ENCODE measurements around the gene NEMP2. TPM values are rescaled to one million over a fixed set of nuclear protein-coding genes. Genes with fewer than 3 reads are reported as not detected.
A peak's percentile ranks its signal among the peaks of the same experiment; 100 is the strongest.

The NEMP2 gene
- total and polyA plus RNA-seq, 2 of the 4 experiments (the other 2 are of a cell fraction), result 1.1 to 1.3 TPM

DNA sequence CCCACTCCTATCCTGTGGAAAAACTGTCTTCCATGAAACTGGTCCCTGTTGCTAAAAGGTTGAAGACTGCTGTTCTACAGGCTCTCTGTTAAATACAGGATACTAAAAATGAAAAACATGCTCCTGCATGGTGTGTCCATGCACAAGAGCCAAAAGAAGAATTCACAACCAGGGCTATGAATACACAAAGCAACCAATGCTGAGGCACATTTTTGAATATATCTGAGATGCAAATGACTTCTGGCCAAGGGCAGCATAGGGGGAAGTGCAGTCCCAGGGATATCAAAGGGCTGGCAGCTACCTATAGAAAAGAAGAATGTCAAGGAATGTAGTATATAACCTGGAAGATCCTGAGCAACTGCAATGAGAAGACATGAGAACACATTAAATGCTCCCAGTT, 6.6 kb downstream of the NEMP2 start:
- H3K36me3 ChIP-seq (ENCODE audit: control insufficient read depth, insufficient read depth, low read length), result no peaks in the 10 kb centered on the region
- TF ChIP-seq RFX5 (IDR thresholded peaks at IDR 0.05; ENCODE audit: low read depth, low read length) (no peak), RCOR1 (IDR thresholded peaks at IDR 0.05; ENCODE audit: insufficient replicate concordance, low read length) (no peak), ELK1 (IDR thresholded peaks at IDR 0.05; ENCODE audit: borderline replicate concordance, low read depth, low read length) (no peak), NFE2L2 (IDR thresholded peaks at IDR 0.05; ENCODE audit: low read depth, low read length) (no peak), MAZ (IDR thresholded peaks at IDR 0.05; ENCODE audit: borderline replicate concordance, low read depth, low read length) (no peak), RAD21 (IDR thresholded peaks at IDR 0.05; ENCODE audit: low read length) (no peak), BHLHE40 (IDR thresholded peaks at IDR 0.05; ENCODE audit: low read depth, low read length) (no peak), CHD1 (IDR thresholded peaks at IDR 0.05; ENCODE audit: low read depth, low read length) (no peak), MAFK (IDR thresholded peaks at IDR 0.05; ENCODE audit: low read depth, low read length) (no peak)
- TF ChIP-seq, protein P1, sequence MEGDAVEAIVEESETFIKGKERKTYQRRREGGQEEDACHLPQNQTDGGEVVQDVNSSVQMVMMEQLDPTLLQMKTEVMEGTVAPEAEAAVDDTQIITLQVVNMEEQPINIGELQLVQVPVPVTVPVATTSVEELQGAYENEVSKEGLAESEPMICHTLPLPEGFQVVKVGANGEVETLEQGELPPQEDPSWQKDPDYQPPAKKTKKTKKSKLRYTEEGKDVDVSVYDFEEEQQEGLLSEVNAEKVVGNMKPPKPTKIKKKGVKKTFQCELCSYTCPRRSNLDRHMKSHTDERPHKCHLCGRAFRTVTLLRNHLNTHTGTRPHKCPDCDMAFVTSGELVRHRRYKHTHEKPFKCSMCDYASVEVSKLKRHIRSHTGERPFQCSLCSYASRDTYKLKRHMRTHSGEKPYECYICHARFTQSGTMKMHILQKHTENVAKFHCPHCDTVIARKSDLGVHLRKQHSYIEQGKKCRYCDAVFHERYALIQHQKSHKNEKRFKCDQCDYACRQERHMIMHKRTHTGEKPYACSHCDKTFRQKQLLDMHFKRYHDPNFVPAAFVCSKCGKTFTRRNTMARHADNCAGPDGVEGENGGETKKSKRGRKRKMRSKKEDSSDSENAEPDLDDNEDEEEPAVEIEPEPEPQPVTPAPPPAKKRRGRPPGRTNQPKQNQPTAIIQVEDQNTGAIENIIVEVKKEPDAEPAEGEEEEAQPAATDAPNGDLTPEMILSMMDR (conservative IDR thresholded peaks at IDR 0.05; ENCODE audit: low read depth, low read length), result no peak
- H3K27me3 ChIP-seq (ENCODE audit: control insufficient read depth, insufficient read depth, low read length), result no peaks in the 10 kb centered on the region
- H4K8ac ChIP-seq (ENCODE audit: low read depth in 2 of 2, low read length in 2 of 2), result peak overlapping the region in 1 of 2 experiments; percentile 7; a peak in 1 of 4 replicates
- H2BK20ac ChIP-seq (ENCODE audit: low read depth, low read length), result peak overlapping the region; percentile 76
- ChIA-PET CTCF (no interaction called here), POLR2A (ENCODE audit: unreplicated experiment) (no interaction called here)
- H3K4me3 ChIP-seq (ENCODE audit: insufficient read depth, low read depth, low read length), result no peak overlapping the region
- no TSS peak for BruUV-seq (replicated peaks)
- H3K4me1 ChIP-seq (ENCODE audit: control insufficient read depth, insufficient read depth, low read length), result peaks cover 15% of the 10 kb centered on the region
- H3K9ac ChIP-seq (ENCODE audit: low read depth, low read length), result no peak overlapping the region
- dilution Hi-C loops (cut with HindIII; ENCODE audit: low sequenced_read_pairs, unreplicated experiment), result no loop called here
- no peak overlapping the region for H3K56ac ChIP-seq (ENCODE audit: extremely low read depth, insufficient read depth, low read length)
- DNase-seq (no peak), ATAC-seq (ENCODE audit: low read depth) (no peak)
- no peak overlapping the region for H3K27ac ChIP-seq (ENCODE audit: insufficient read depth, low read length)
- no peak overlapping the region for H2AK9ac ChIP-seq (replicated peaks; ENCODE audit: low read depth, low read length, poor library complexity)
- H2BK120ac ChIP-seq (ENCODE audit: low read depth, low read length), result peak overlapping the region; percentile 51
- H2BK5ac ChIP-seq (ENCODE audit: low read depth, low read length, poor library complexity, severe bottlenecking), result no peak overlapping the region
- H3K9me3 ChIP-seq (ENCODE audit: control insufficient read depth, insufficient read depth, low read length), result peaks cover 5% of the 10 kb centered on the region; the same call in 1 of the 2 replicates
- H3K23ac ChIP-seq (ENCODE audit: low read depth, low read length), result no peak overlapping the region
- H4K5ac ChIP-seq (ENCODE audit: low read depth, low read length), result no peak overlapping the region; the same call in 1 of the 2 replicates
- intact Hi-C loops (cut with micrococcal nuclease), result no loop called here
- H3K14ac ChIP-seq (replicated peaks; ENCODE audit: low read depth, low read length), result peak overlapping the region; percentile 24; the same call in 1 of the 2 replicates
- H2BK15ac ChIP-seq (ENCODE audit: low read depth, low read length), result peak overlapping the region; percentile 47; the same call in 1 of the 3 replicates
- no peak overlapping the region for H3K4me2 ChIP-seq (ENCODE audit: low read depth, low read length)
- no peak overlapping the region for H2AFZ ChIP-seq (replicated peaks; ENCODE audit: low read length, poor library complexity)
- no peak overlapping the region; the same call in 1 of the 2 replicates for H2AK5ac ChIP-seq (ENCODE audit: low read depth, low read length)
- H4K20me1 ChIP-seq (ENCODE audit: insufficient read depth, low read length), result no peaks in the 10 kb centered on the region
- H3K18ac ChIP-seq (ENCODE audit: low read depth, low read length), result peak overlapping the region; percentile 63; the same call in 1 of the 2 replicates
- H3K79me1 ChIP-seq (ENCODE audit: low read depth in 1 of 2, low read length in 2 of 2), result peaks cover 3% of the 10 kb centered on the region in 2 experiments; a peak in 1 of 4 replicates
- peaks cover 14% of the 10 kb centered on the region for H3K9me1 ChIP-seq (ENCODE audit: insufficient read depth, low read length)
- H4K91ac ChIP-seq (ENCODE audit: insufficient read depth, low read depth, low read length), result peak overlapping the region; percentile 7; the same call in 1 of the 2 replicates
- 0 out of 2 replicates have a peak overlapping the region, but pooled peaks have one; percentile 78 for H3K4ac ChIP-seq (ENCODE audit: low read depth, low read length)
- in situ Hi-C loops (cut with MboI; ENCODE audit: low sequenced_read_pairs), result no loop called here
